Measurements from ENCODE around the gene KCNH4. TPM values are rescaled to one million over a fixed set of nuclear protein-coding genes. Genes with fewer than 3 reads are reported as not detected.
A peak's percentile ranks its signal among the peaks of the same experiment; 100 is the strongest.

Gene KCNH4
- polyA plus RNA-seq, 1 donor from 2014 or later = 0.56 TPM

- H3K27ac ChIP-seq (ENCODE audit: low read length) = no peak overlapping the region
- H3F3A ChIP-seq (ENCODE audit: insufficient read depth, low read length, poor library complexity, severe bottlenecking) = no peaks in the 10 kb centered on the region
- no peaks in the 10 kb centered on the region for H3K27me3 ChIP-seq (ENCODE audit: insufficient read depth, low read depth, low read length)
- H3K4me2 ChIP-seq (ENCODE audit: low read length) = no peak overlapping the region
- no peak overlapping the region for H2AFZ ChIP-seq (ENCODE audit: low read depth, low read length)
- H3K4me3 ChIP-seq (ENCODE audit: low read length) = no peak overlapping the region
- no peaks in the 10 kb centered on the region for H4K20me1 ChIP-seq (ENCODE audit: insufficient read depth)
- H3K9ac ChIP-seq (ENCODE audit: low read length) = no peak overlapping the region
- no peaks in the 10 kb centered on the region for H3K79me2 ChIP-seq (replicated peaks; ENCODE audit: insufficient read depth, low read length)
- TF ChIP-seq TAF1 (IDR thresholded peaks at IDR 0.05; ENCODE audit: low read depth) (no peak), RAD21 (conservative IDR thresholded peaks at IDR 0.05) (no peak), POLR2AphosphoS5 (IDR thresholded peaks at IDR 0.05) (no peak), EZH2 (IDR thresholded peaks at IDR 0.05; ENCODE audit: borderline replicate concordance, insufficient read depth, low read length, poor library complexity, severe bottlenecking) (no peak), CTCF (IDR thresholded peaks at IDR 0.05; ENCODE audit: poor library complexity, severe bottlenecking) (no peak)
- no peaks in the 10 kb centered on the region for H3K9me3 ChIP-seq (ENCODE audit: low read length)
- H3K9me2 ChIP-seq (ENCODE audit: insufficient read depth, low read length) = no peaks in the 10 kb centered on the region
- H3K36me3 ChIP-seq (ENCODE audit: insufficient read depth, low read length) = no peaks in the 10 kb centered on the region
Observed at GRCh38 chr17:42117397-42118125, 63.4 kb downstream of the KCNH4 start.

GRCh38 chr17:42116705-42117396, 64.1 kb downstream of the KCNH4 start:
- Histone ChIP-seq H3K4me2 (ENCODE audit: low read length) (no peak overlapping the region), H3K79me2 (replicated peaks; ENCODE audit: insufficient read depth, low read length) (no peaks in the 10 kb centered on the region), H3K9me3 (ENCODE audit: low read length) (no peaks in the 10 kb centered on the region), H3K27ac (ENCODE audit: low read length) (no peak overlapping the region), H3K27me3 (ENCODE audit: insufficient read depth, low read depth, low read length) (no peaks in the 10 kb centered on the region), H3K9me2 (ENCODE audit: insufficient read depth, low read length) (no peaks in the 10 kb centered on the region), H3K9ac (ENCODE audit: low read length) (no peak overlapping the region), H3K36me3 (ENCODE audit: insufficient read depth, low read length) (no peaks in the 10 kb centered on the region), H3F3A (ENCODE audit: insufficient read depth, low read length, poor library complexity, severe bottlenecking) (no peaks in the 10 kb centered on the region), H2AFZ (ENCODE audit: low read depth, low read length) (no peak overlapping the region), H4K20me1 (ENCODE audit: insufficient read depth) (no peaks in the 10 kb centered on the region), H3K4me3 (ENCODE audit: low read length) (no peak overlapping the region)
- peak; percentile 90 for TF ChIP-seq RAD21 (conservative IDR thresholded peaks at IDR 0.05)
- TF ChIP-seq CTCF (IDR thresholded peaks at IDR 0.05; ENCODE audit: poor library complexity, severe bottlenecking) = peak; percentile 91
- TF ChIP-seq SMC3 (conservative IDR thresholded peaks at IDR 0.05; ENCODE audit: poor library complexity) = peak; percentile 92
- TF ChIP-seq EZH2 (IDR thresholded peaks at IDR 0.05; ENCODE audit: borderline replicate concordance, insufficient read depth, low read length, poor library complexity, severe bottlenecking) = no peak

- Histone ChIP-seq H3K4me3 (ENCODE audit: low read length) (no peak overlapping the region), H2AFZ (ENCODE audit: low read depth, low read length) (no peak overlapping the region), H3K9ac (ENCODE audit: low read length) (no peak overlapping the region), H3K36me3 (ENCODE audit: insufficient read depth, low read length) (no peaks in the 10 kb centered on the region), H3K27ac (ENCODE audit: low read length) (no peak overlapping the region), H3F3A (ENCODE audit: insufficient read depth, low read length, poor library complexity, severe bottlenecking) (no peaks in the 10 kb centered on the region), H3K9me2 (ENCODE audit: insufficient read depth, low read length) (no peaks in the 10 kb centered on the region), H3K9me3 (ENCODE audit: low read length) (no peaks in the 10 kb centered on the region), H3K27me3 (ENCODE audit: insufficient read depth, low read depth, low read length) (no peaks in the 10 kb centered on the region), H4K20me1 (ENCODE audit: insufficient read depth) (no peaks in the 10 kb centered on the region), H3K4me2 (ENCODE audit: low read length) (no peak overlapping the region), H3K79me2 (replicated peaks; ENCODE audit: insufficient read depth, low read length) (no peaks in the 10 kb centered on the region)
- TF ChIP-seq EZH2 (IDR thresholded peaks at IDR 0.05; ENCODE audit: borderline replicate concordance, insufficient read depth, low read length, poor library complexity, severe bottlenecking) (no peak), EP300 (conservative IDR thresholded peaks at IDR 0.05; ENCODE audit: poor library complexity, severe bottlenecking) (no peak), RAD21 (conservative IDR thresholded peaks at IDR 0.05) (no peak), MXI1 (conservative IDR thresholded peaks at IDR 0.05; ENCODE audit: poor library complexity, severe bottlenecking) (no peak), REST (IDR thresholded peaks at IDR 0.05; ENCODE audit: borderline replicate concordance) (no peak)
Observed at GRCh38 chr17:42114118-42114517, 66.8 kb downstream of the KCNH4 start.

All from neural cell (in vitro differentiated cells).